Trophoblast cell (in vitro differentiated cells and primary cell): ENCODE results near the gene ADGRG3.

ENCODE experiments used
- DNase-seq, 2 donors: peaks; one replicate each; pipeline ENCODE4 v3.0.0-alpha.2; 2016
- H2AFZ ChIP-seq: 2 replicates; pipeline ENCODE4 v1.6.1; 2013; ENCODE audit warnings: low read length, moderate library complexity, mild to moderate bottlenecking; ENCODE audit not compliant: insufficient read depth, poor library complexity
- H2AK5ac ChIP-seq: 2 replicates; pipeline ENCODE4 v1.6.1; 2013; ENCODE audit warnings: mild to moderate bottlenecking, low read length
- H2BK120ac ChIP-seq: 2 replicates; pipeline ENCODE4 v1.6.1; 2013; ENCODE audit warnings: low read length, mild to moderate bottlenecking, moderate library complexity; ENCODE audit not compliant: insufficient read depth, poor library complexity
- H2BK12ac ChIP-seq: 2 replicates; pipeline ENCODE4 v1.6.1; 2013; ENCODE audit warnings: mild to moderate bottlenecking, low read length, moderate library complexity
- H2BK5ac ChIP-seq: 2 replicates; pipeline ENCODE4 v1.6.1; 2013; ENCODE audit warnings: low read length, low read depth, moderate library complexity, mild to moderate bottlenecking; ENCODE audit not compliant: poor library complexity
- H3K14ac ChIP-seq: 2 replicates; pipeline ENCODE4 v1.6.1; 2013; ENCODE audit warnings: mild to moderate bottlenecking, low read length
- H3K18ac ChIP-seq: 2 replicates; pipeline ENCODE4 v1.6.1; 2013; ENCODE audit warnings: mild to moderate bottlenecking, low read length
- H3K23ac ChIP-seq: 2 replicates; pipeline ENCODE4 v1.6.1; 2013; ENCODE audit warnings: low read length
- H3K27ac ChIP-seq: 2 replicates; pipeline ENCODE4 v1.5.1; 2013; ENCODE audit warnings: low read depth, mild to moderate bottlenecking, inconsistent platforms, low read length, moderate library complexity
- H3K27me3 ChIP-seq: 2 replicates; pipeline ENCODE4 v1.6.1; 2013; ENCODE audit warnings: inconsistent platforms, mild to moderate bottlenecking, low read length, moderate library complexity; ENCODE audit not compliant: insufficient read depth
- H3K36me3 ChIP-seq, 2 experiments: 1 replicate in 1 of 2; 2 replicates in 1 of 2; pipeline ENCODE4 v1.6.1; 2013; ENCODE audit warnings: low read length in 2 of 2, mild to moderate bottlenecking in 2 of 2, moderate library complexity in 1 of 2; ENCODE audit not compliant: insufficient read depth in 2 of 2, control insufficient read depth in 1 of 2
- H3K4ac ChIP-seq: 2 replicates; pipeline ENCODE4 v1.6.1; 2013; ENCODE audit warnings: low read depth, mild to moderate bottlenecking, low read length, moderate library complexity
- H3K4me1 ChIP-seq, 2 experiments: 1 replicate in 1 of 2; 2 replicates in 1 of 2; pipeline ENCODE4 v1.6.1; 2013; ENCODE audit warnings: low read length in 2 of 2, mild to moderate bottlenecking in 2 of 2, moderate library complexity in 1 of 2; ENCODE audit not compliant: insufficient read depth in 2 of 2, control insufficient read depth in 1 of 2
- H3K4me2 ChIP-seq: 2 replicates; pipeline ENCODE4 v1.6.1; 2013; ENCODE audit warnings: inconsistent platforms, mild to moderate bottlenecking, low read length, moderate library complexity
- H3K4me3 ChIP-seq: 2 replicates; pipeline ENCODE4 v1.5.1; 2013; ENCODE audit warnings: mild to moderate bottlenecking, low read depth, low read length, inconsistent platforms
- H3K79me1 ChIP-seq: one replicate; pipeline ENCODE4 v1.6.1; 2013; ENCODE audit warnings: low read length
- H3K79me2 ChIP-seq: 2 replicates; pipeline ENCODE4 v1.6.1; 2013; ENCODE audit warnings: low read length, mild to moderate bottlenecking; ENCODE audit not compliant: control insufficient read depth, insufficient read depth, poor library complexity
- H3K9ac ChIP-seq: 2 replicates; pipeline ENCODE4 v1.6.1; 2013; ENCODE audit warnings: mild to moderate bottlenecking, low read length
- H3K9me3 ChIP-seq: 2 replicates; pipeline ENCODE4 v1.6.1; 2013; ENCODE audit warnings: low read depth, mild to moderate bottlenecking, control low read depth, inconsistent platforms, low read length; ENCODE audit not compliant: insufficient read depth
- H4K12ac ChIP-seq: 2 replicates; pipeline ENCODE4 v1.6.1; 2013; ENCODE audit warnings: low read depth, mild to moderate bottlenecking, low read length, moderate library complexity
- H4K8ac ChIP-seq: 2 replicates; pipeline ENCODE4 v1.6.1; 2013; ENCODE audit warnings: low read depth, mild to moderate bottlenecking, low read length, moderate library complexity
- H4K91ac ChIP-seq: one replicate; pipeline ENCODE4 v1.6.1; 2013; ENCODE audit warnings: low read depth, mild to moderate bottlenecking, low read length, moderate library complexity
- WGBS: extraction: QIAGEN DNeasy Blood & Tissue Kit; methylation state at CpG from one replicate; pipeline ENCODE4 v1.1.7; 2013; ENCODE audit warnings: missing lambda C conversion rate; ENCODE audit not compliant: insufficient read length, insufficient coverage; ENCODE audit errors: extremely low coverage; 5-methylcytosine and 5-hydroxymethylcytosine counted together

The ADGRG3 gene

GRCh38 chr16:57690782-57691471, 22.8 kb downstream of the ADGRG3 start:
- H3K4me1 ChIP-seq, result peaks cover 3 to 8% of the 10 kb centered on the region in 2 experiments
- H4K12ac ChIP-seq, result no peak overlapping the region
- no peak overlapping the region for H3K9ac ChIP-seq
- H3K79me1 ChIP-seq, result no peaks in the 10 kb centered on the region
- no peak overlapping the region for H2AK5ac ChIP-seq
- no peak overlapping the region for H2BK120ac ChIP-seq
- H3K27me3 ChIP-seq, result no peaks in the 10 kb centered on the region
- no peak overlapping the region for H3K18ac ChIP-seq
- H2AFZ ChIP-seq, result no peak overlapping the region
- H3K23ac ChIP-seq, result no peak overlapping the region
- no peak overlapping the region for H3K27ac ChIP-seq
- WGBS, result no CpG with 5 or more reads among the region's 4 CpGs
- H3K14ac ChIP-seq, result no peak overlapping the region
- H3K4ac ChIP-seq, result no peak overlapping the region
- H3K36me3 ChIP-seq, result no peaks in the 10 kb centered on the region
- H3K79me2 ChIP-seq, result no peaks in the 10 kb centered on the region
- no peak overlapping the region for H4K8ac ChIP-seq
- no peak overlapping the region for H3K4me2 ChIP-seq
- H3K4me3 ChIP-seq, result no peak overlapping the region
- H2BK12ac ChIP-seq, result no peak overlapping the region
- no peak overlapping the region for H4K91ac ChIP-seq
- no peak overlapping the region for H2BK5ac ChIP-seq
- peaks cover 3% of the 10 kb centered on the region for H3K9me3 ChIP-seq
- no peak for DNase-seq

- Histone ChIP-seq H3K4ac (no peak overlapping the region), H4K12ac (no peak overlapping the region)
These were observed 24.5 kb downstream of the ADGRG3 start for GRCh38 chr16:57692636-57693035.

GRCh38 chr16:57693550-57693949, 25.4 kb downstream of the ADGRG3 start:
- H4K12ac ChIP-seq, result no peak overlapping the region
- no peaks in the 10 kb centered on the region for H3K79me2 ChIP-seq
- H3K27ac ChIP-seq, result no peak overlapping the region
- no peak overlapping the region for H3K14ac ChIP-seq
- no peak overlapping the region for H2AK5ac ChIP-seq
- H4K91ac ChIP-seq, result no peak overlapping the region
- peaks cover 3 to 8% of the 10 kb centered on the region in 2 experiments for H3K4me1 ChIP-seq
- no peaks in the 10 kb centered on the region for H3K79me1 ChIP-seq
- H3K36me3 ChIP-seq, result no peaks in the 10 kb centered on the region
- H3K4ac ChIP-seq, result no peak overlapping the region
- no peak overlapping the region for H2BK120ac ChIP-seq
- DNase-seq, result no peak
- H3K4me3 ChIP-seq, result no peak overlapping the region
- no peaks in the 10 kb centered on the region for H3K27me3 ChIP-seq
- H3K23ac ChIP-seq, result no peak overlapping the region
- H3K4me2 ChIP-seq, result no peak overlapping the region
- H2BK5ac ChIP-seq, result no peak overlapping the region
- H2BK12ac ChIP-seq, result no peak overlapping the region
- no peak overlapping the region for H3K18ac ChIP-seq
- H4K8ac ChIP-seq, result no peak overlapping the region
- H3K9ac ChIP-seq, result no peak overlapping the region
- no CpG with 5 or more reads among the region's 4 CpGs for WGBS
- H2AFZ ChIP-seq, result no peak overlapping the region
- peaks cover 2% of the 10 kb centered on the region for H3K9me3 ChIP-seq

More at GRCh38 chr16:57692636-57693035, 24.5 kb downstream of the ADGRG3 start:
- Histone ChIP-seq H3K79me1 (no peaks in the 10 kb centered on the region), H3K4me2 (no peak overlapping the region), H4K91ac (no peak overlapping the region), H3K4me1 (peaks cover 3 to 8% of the 10 kb centered on the region in 2 experiments), H3K27ac (no peak overlapping the region), H4K8ac (no peak overlapping the region), H2BK120ac (no peak overlapping the region), H3K36me3 (no peaks in the 10 kb centered on the region), H2AFZ (no peak overlapping the region), H3K79me2 (no peaks in the 10 kb centered on the region), H3K14ac (no peak overlapping the region), H3K9ac (no peak overlapping the region), H3K18ac (no peak overlapping the region), H3K23ac (no peak overlapping the region), H2BK12ac (no peak overlapping the region), H2BK5ac (no peak overlapping the region), H3K9me3 (peaks cover 2% of the 10 kb centered on the region), H3K4me3 (no peak overlapping the region), H3K27me3 (no peaks in the 10 kb centered on the region), H2AK5ac (no peak overlapping the region)
- no peak for DNase-seq
- no CpG with 5 or more reads among the region's 2 CpGs for WGBS

- Histone ChIP-seq H3K4ac (no peak overlapping the region), H4K8ac (no peak overlapping the region), H3K27ac (no peak overlapping the region), H3K9ac (no peak overlapping the region), H2BK5ac (no peak overlapping the region), H3K79me2 (no peaks in the 10 kb centered on the region), H3K4me1 (peaks cover 3 to 8% of the 10 kb centered on the region in 2 experiments), H3K18ac (no peak overlapping the region), H3K27me3 (no peaks in the 10 kb centered on the region), H4K91ac (no peak overlapping the region), H2BK12ac (no peak overlapping the region), H2BK120ac (no peak overlapping the region), H3K14ac (no peak overlapping the region), H3K79me1 (no peaks in the 10 kb centered on the region), H2AK5ac (no peak overlapping the region), H3K9me3 (peaks cover 2% of the 10 kb centered on the region), H4K12ac (no peak overlapping the region), H3K4me3 (no peak overlapping the region), H2AFZ (no peak overlapping the region), H3K4me2 (no peak overlapping the region), H3K36me3 (no peaks in the 10 kb centered on the region), H3K23ac (no peak overlapping the region)
- DNase-seq, result no peak
- no CpG with 5 or more reads among the region's 10 CpGs for WGBS
These were observed 26.2 kb downstream of the ADGRG3 start for GRCh38 chr16:57694231-57694724.
